Liver (tissue), 2 donors: Measurements from ENCODE around the gene ZNF565.

Source experiments
- REST ChIP-seq: IDR thresholded peaks from 2 replicates; pipeline ENCODE4 v1.6.1; 2016; ENCODE audit warnings: antibody characterized with exemption, mild to moderate bottlenecking
- YY1 ChIP-seq: IDR thresholded peaks from 2 replicates; pipeline ENCODE4 v1.6.1; 2016; ENCODE audit warnings: antibody characterized with exemption, mild to moderate bottlenecking
- TF ChIP-seq, protein P1 (sequence below): fragments of 150-350 bp; IDR thresholded peaks from 2 replicates; pipeline ENCODE4 v1.5.1; 2017; ENCODE audit warnings: improper control_type of control experiment, low read depth, low read length; ENCODE audit not compliant: missing input control
- TF ChIP-seq, protein P2 (sequence below): IDR thresholded peaks from 2 replicates; pipeline ENCODE4 v1.6.1; 2016; ENCODE audit warnings: antibody characterized with exemption
- donor health status: healthy.

- TF ChIP-seq REST: no peak
- TF ChIP-seq, protein P1, sequence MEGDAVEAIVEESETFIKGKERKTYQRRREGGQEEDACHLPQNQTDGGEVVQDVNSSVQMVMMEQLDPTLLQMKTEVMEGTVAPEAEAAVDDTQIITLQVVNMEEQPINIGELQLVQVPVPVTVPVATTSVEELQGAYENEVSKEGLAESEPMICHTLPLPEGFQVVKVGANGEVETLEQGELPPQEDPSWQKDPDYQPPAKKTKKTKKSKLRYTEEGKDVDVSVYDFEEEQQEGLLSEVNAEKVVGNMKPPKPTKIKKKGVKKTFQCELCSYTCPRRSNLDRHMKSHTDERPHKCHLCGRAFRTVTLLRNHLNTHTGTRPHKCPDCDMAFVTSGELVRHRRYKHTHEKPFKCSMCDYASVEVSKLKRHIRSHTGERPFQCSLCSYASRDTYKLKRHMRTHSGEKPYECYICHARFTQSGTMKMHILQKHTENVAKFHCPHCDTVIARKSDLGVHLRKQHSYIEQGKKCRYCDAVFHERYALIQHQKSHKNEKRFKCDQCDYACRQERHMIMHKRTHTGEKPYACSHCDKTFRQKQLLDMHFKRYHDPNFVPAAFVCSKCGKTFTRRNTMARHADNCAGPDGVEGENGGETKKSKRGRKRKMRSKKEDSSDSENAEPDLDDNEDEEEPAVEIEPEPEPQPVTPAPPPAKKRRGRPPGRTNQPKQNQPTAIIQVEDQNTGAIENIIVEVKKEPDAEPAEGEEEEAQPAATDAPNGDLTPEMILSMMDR: no peak
- TF ChIP-seq, protein P2, sequence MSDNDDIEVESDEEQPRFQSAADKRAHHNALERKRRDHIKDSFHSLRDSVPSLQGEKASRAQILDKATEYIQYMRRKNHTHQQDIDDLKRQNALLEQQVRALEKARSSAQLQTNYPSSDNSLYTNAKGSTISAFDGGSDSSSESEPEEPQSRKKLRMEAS: no peak
- no peak for TF ChIP-seq YY1
Observed at GRCh38 chr19:36255316-36255715, 40.9 kb upstream of the ZNF565 start.
